GM13976 (cell line): ENCODE results near the gene WSCD2.

Experiments
- DNase-seq: peaks from one replicate; pipeline ENCODE4 v3.0.0; 2012; ENCODE audit warnings: low spot score
- CTCF ChIP-seq: IDR thresholded peaks from 2 replicates; pipeline ENCODE4 v1.5.1; 2012; ENCODE audit warnings: borderline replicate concordance, mild to moderate bottlenecking; ENCODE audit not compliant: insufficient read depth; ENCODE audit errors: extremely low read depth, missing control alignments, control extremely low read depth
- in situ Hi-C: fragments of 300-500 bp; cut with MboI; formaldehyde crosslinking; loops from one replicate; pipeline ENCODE4 v1.12.0; 2022; ENCODE audit warnings: low sequenced_read_pairs, mixed read lengths, inconsistent platforms; ENCODE audit not compliant: unreplicated experiment

The WSCD2 gene

GRCh38 chr12:108252523-108252922, 123.4 kb downstream of the WSCD2 start:
- no peak for TF ChIP-seq CTCF
- no peak for DNase-seq
- in situ Hi-C loops = no loop called here

GRCh38 chr12:108253540-108253939, 124.5 kb downstream of the WSCD2 start:
- in situ Hi-C loops = no loop called here
- TF ChIP-seq CTCF = no peak
- no peak for DNase-seq

GRCh38 chr12:108254030-108254429, 124.9 kb downstream of the WSCD2 start:
- DNase-seq = no peak
- in situ Hi-C loops = no loop called here
- TF ChIP-seq CTCF = no peak

GRCh38 chr12:108254517-108255251, 125.6 kb downstream of the WSCD2 start:
- TF ChIP-seq CTCF = no peak
- in situ Hi-C loops = no loop called here
- no peak for DNase-seq

- TF ChIP-seq CTCF = no peak
- in situ Hi-C loops = no loop called here
- DNase-seq = no peak
These were observed 126.1 kb downstream of the WSCD2 start for GRCh38 chr12:108255252-108255602.

GRCh38 chr12:108257004-108257403, 127.9 kb downstream of the WSCD2 start:
- TF ChIP-seq CTCF = no peak
- DNase-seq = no peak
- in situ Hi-C loops = no loop called here
